ENCODE results near the gene FUOM. TPM values are rescaled to one million over a fixed set of nuclear protein-coding genes. Genes with fewer than 3 reads are reported as not detected.

FUOM gene
- total and polyA plus RNA-seq, 2 experiments from 2014 or later, result 30.8 to 33.9 TPM

DNA sequence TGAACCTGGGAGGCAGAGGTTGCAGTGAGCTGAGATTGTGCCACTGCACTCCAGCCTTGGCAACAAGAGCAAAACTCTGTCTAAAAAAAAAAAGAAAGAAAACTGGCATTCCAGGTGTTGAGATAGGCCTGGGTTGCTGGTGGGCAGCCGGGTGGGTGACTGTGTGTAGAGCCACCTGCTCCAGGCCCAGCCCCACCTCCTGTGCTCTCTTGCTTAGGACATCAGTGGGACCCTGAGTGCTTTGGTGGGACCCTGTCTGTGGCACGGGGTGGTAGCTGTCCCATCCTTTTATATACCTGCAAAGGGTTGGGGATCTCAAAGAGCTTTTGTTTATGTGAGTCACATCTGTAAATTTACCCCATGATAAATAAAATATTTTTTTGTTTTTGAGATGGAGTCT, 27.4 kb upstream of the FUOM start:
- no peak overlapping the region for H3K27ac Mint-ChIP-seq
- Histone ChIP-seq H4K20me1 (replicated peaks; ENCODE audit: insufficient read depth) (no peaks in the 10 kb centered on the region), H3K9me2 (ENCODE audit: insufficient read depth) (no peaks in the 10 kb centered on the region), H3K79me2 (replicated peaks; ENCODE audit: insufficient read depth) (no peaks in the 10 kb centered on the region), H3K36me3 (ENCODE audit: insufficient read depth) (no peaks in the 10 kb centered on the region; the same call in 1 of the 2 replicates), H3K27ac (ENCODE audit: low read depth) (no peak overlapping the region), H3K4me2 (no peak overlapping the region), H3K27me3 (ENCODE audit: insufficient read depth) (peaks cover 4% of the 10 kb centered on the region; the same call in 1 of the 2 replicates), H3K4me3 (no peak overlapping the region), H3K4me1 (ENCODE audit: insufficient read depth) (no peaks in the 10 kb centered on the region), H3F3A (replicated peaks; ENCODE audit: low read depth) (no peaks in the 10 kb centered on the region), H2AFZ (no peak overlapping the region)
- 0 out of 3 replicates have a peak, but pooled peaks cover 3% of the 10 kb centered on the region for H3K36me3 Mint-ChIP-seq (ENCODE audit: low read depth)
- H3K27me3 Mint-ChIP-seq (ENCODE audit: insufficient read depth, low read depth, poor library complexity), result no peaks in the 10 kb centered on the region
- no peak overlapping the region for H3K4me3 Mint-ChIP-seq
- H3K9me3 Mint-ChIP-seq, result no peaks in the 10 kb centered on the region
- no peaks in the 10 kb centered on the region for H3K4me1 Mint-ChIP-seq
- DNase-seq (ENCODE audit: low spot score) (no peak), ATAC-seq (no peak)
- TF ChIP-seq, protein P1, sequence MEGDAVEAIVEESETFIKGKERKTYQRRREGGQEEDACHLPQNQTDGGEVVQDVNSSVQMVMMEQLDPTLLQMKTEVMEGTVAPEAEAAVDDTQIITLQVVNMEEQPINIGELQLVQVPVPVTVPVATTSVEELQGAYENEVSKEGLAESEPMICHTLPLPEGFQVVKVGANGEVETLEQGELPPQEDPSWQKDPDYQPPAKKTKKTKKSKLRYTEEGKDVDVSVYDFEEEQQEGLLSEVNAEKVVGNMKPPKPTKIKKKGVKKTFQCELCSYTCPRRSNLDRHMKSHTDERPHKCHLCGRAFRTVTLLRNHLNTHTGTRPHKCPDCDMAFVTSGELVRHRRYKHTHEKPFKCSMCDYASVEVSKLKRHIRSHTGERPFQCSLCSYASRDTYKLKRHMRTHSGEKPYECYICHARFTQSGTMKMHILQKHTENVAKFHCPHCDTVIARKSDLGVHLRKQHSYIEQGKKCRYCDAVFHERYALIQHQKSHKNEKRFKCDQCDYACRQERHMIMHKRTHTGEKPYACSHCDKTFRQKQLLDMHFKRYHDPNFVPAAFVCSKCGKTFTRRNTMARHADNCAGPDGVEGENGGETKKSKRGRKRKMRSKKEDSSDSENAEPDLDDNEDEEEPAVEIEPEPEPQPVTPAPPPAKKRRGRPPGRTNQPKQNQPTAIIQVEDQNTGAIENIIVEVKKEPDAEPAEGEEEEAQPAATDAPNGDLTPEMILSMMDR (conservative IDR thresholded peaks at IDR 0.05; ENCODE audit: low read depth in 2 of 2), result no peak
- TF ChIP-seq, protein P2, sequence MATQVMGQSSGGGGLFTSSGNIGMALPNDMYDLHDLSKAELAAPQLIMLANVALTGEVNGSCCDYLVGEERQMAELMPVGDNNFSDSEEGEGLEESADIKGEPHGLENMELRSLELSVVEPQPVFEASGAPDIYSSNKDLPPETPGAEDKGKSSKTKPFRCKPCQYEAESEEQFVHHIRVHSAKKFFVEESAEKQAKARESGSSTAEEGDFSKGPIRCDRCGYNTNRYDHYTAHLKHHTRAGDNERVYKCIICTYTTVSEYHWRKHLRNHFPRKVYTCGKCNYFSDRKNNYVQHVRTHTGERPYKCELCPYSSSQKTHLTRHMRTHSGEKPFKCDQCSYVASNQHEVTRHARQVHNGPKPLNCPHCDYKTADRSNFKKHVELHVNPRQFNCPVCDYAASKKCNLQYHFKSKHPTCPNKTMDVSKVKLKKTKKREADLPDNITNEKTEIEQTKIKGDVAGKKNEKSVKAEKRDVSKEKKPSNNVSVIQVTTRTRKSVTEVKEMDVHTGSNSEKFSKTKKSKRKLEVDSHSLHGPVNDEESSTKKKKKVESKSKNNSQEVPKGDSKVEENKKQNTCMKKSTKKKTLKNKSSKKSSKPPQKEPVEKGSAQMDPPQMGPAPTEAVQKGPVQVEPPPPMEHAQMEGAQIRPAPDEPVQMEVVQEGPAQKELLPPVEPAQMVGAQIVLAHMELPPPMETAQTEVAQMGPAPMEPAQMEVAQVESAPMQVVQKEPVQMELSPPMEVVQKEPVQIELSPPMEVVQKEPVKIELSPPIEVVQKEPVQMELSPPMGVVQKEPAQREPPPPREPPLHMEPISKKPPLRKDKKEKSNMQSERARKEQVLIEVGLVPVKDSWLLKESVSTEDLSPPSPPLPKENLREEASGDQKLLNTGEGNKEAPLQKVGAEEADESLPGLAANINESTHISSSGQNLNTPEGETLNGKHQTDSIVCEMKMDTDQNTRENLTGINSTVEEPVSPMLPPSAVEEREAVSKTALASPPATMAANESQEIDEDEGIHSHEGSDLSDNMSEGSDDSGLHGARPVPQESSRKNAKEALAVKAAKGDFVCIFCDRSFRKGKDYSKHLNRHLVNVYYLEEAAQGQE (IDR thresholded peaks at IDR 0.05; ENCODE audit: unreplicated experiment), result no peak
- TF ChIP-seq ZNF331 (CRISPR knock-in tag; IDR thresholded peaks at IDR 0.05; ENCODE audit: low read depth) (no peak), ZNF462 (CRISPR knock-in tag; IDR thresholded peaks at IDR 0.05) (no peak), NANOG (IDR thresholded peaks at IDR 0.05; ENCODE audit: borderline replicate concordance) (no peak), STAT1 (IDR thresholded peaks at IDR 0.05; ENCODE audit: unreplicated experiment) (no peak), EZH2phosphoT487 (IDR thresholded peaks at IDR 0.05; ENCODE audit: unreplicated experiment) (no peak), EZH2 (IDR thresholded peaks at IDR 0.05; ENCODE audit: low read depth, unreplicated experiment) (no peak), JUNB (IDR thresholded peaks at IDR 0.05; ENCODE audit: unreplicated experiment) (no peak), CREB1 (CRISPR knock-in tag; IDR thresholded peaks at IDR 0.05; ENCODE audit: low read depth) (no peak), ZNF114 (CRISPR knock-in tag; IDR thresholded peaks at IDR 0.05) (no peak), POLR2AphosphoS5 (IDR thresholded peaks at IDR 0.05; ENCODE audit: low read depth) (no peak)
- TF ChIP-seq, protein P3, sequence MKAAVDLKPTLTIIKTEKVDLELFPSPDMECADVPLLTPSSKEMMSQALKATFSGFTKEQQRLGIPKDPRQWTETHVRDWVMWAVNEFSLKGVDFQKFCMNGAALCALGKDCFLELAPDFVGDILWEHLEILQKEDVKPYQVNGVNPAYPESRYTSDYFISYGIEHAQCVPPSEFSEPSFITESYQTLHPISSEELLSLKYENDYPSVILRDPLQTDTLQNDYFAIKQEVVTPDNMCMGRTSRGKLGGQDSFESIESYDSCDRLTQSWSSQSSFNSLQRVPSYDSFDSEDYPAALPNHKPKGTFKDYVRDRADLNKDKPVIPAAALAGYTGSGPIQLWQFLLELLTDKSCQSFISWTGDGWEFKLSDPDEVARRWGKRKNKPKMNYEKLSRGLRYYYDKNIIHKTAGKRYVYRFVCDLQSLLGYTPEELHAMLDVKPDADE (IDR thresholded peaks at IDR 0.05), result no peak

All from GM23338 (cell line).